ENCODE data around the gene DRG1.

- TF ChIP-seq NFYB (CRISPR knock-in tag; conservative IDR thresholded peaks at IDR 0.05; ENCODE audit: low read depth) (no peak), E2F4 (CRISPR knock-in tag; IDR thresholded peaks at IDR 0.05; ENCODE audit: borderline replicate concordance, low read depth) (no peak), JUN (CRISPR knock-in tag; IDR thresholded peaks at IDR 0.05) (no peak), MAX (CRISPR knock-in tag; IDR thresholded peaks at IDR 0.05) (no peak), E2F5 (CRISPR knock-in tag; IDR thresholded peaks at IDR 0.05) (no peak), TP53 (CRISPR knock-in tag; IDR thresholded peaks at IDR 0.05) (no peak), CTCF (IDR thresholded peaks at IDR 0.05) (no peak)
Measured at GRCh38 chr22:31446767-31447166, 47.4 kb downstream of the DRG1 start.
